AG09309 (cell line): Measurements from ENCODE around the gene UBA7.
"Not testable (repeated sequence)": the region's sequence is repeated elsewhere in the genome, so short reads cannot be mapped to it uniquely, and the experiment has no call there.

Source experiments
- DNase-seq: peaks from one replicate; pipeline ENCODE4 v3.0.0-alpha.2; 2010; ENCODE audit warnings: low read depth
- H3K4me3 ChIP-seq: 2 replicates; pipeline ENCODE4 v1.5.1; 2011; ENCODE audit warnings: mild to moderate bottlenecking, low read depth, low read length, moderate library complexity; ENCODE audit not compliant: control insufficient read depth
- CTCF ChIP-seq: IDR thresholded peaks from 2 replicates; pipeline ENCODE4 v1.5.1; 2011; ENCODE audit warnings: mild to moderate bottlenecking, low read depth, low read length, inconsistent platforms; ENCODE audit not compliant: insufficient read depth, control insufficient read depth; ENCODE audit errors: missing control alignments

Gene UBA7

GRCh38 chr3:49831341-49831740 lies 17.6 kb upstream of the UBA7 start:
- no peak for TF ChIP-seq CTCF
- DNase-seq: no peak
- no peak overlapping the region for H3K4me3 ChIP-seq

- no peak for DNase-seq
- no peak overlapping the region for H3K4me3 ChIP-seq
- TF ChIP-seq CTCF: no peak
These were observed 12.3 kb upstream of the UBA7 start for GRCh38 chr3:49826016-49826415.

- not testable (repeated sequence) for H3K4me3 ChIP-seq, DNase-seq
These were observed 9.4 kb upstream of the UBA7 start for GRCh38 chr3:49823131-49823530.

- peak overlapping the region; percentile 54 for H3K4me3 ChIP-seq
- DNase-seq: no peak
- TF ChIP-seq CTCF: no peak
These were observed 747 bp downstream of the UBA7 start for GRCh38 chr3:49812916-49813496.

GRCh38 chr3:49807431-49808114 lies 6.2 kb downstream of the UBA7 start:
- no peak for DNase-seq
- no peak overlapping the region for H3K4me3 ChIP-seq
- no peak for TF ChIP-seq CTCF

GRCh38 chr3:49806850-49807249 lies 6.9 kb downstream of the UBA7 start:
- no peak overlapping the region for H3K4me3 ChIP-seq
- no peak for DNase-seq
- TF ChIP-seq CTCF: no peak

GRCh38 chr3:49805897-49806701 lies 7.7 kb downstream of the UBA7 start:
- no peak for TF ChIP-seq CTCF
- no peak for DNase-seq
- no peak overlapping the region for H3K4me3 ChIP-seq
